ENCODE data around the gene SPAAR.

DNA sequence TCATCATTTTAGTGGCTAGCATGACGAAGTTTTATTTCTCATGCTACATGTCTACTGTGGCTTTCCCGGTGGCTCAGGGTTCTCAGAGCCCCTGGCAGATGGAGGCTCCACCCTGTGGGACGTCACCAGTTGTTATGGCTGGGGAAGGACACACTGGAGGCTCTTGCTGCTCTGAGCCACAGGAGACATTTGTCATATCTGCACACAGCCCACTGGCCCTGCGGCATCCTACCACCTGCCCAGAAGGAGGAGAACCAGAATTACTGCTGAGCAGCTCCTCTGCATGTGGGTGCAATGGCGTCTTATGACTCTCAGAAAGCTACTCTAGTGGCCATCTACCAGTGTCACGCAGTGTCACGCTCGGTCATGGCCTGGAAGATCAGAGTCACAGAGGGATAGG is 45.7 kb upstream of the SPAAR start:
- no peak for TF ChIP-seq EZH2 (IDR thresholded peaks at IDR 0.05; ENCODE audit: borderline replicate concordance, low read depth, low read length, poor library complexity, severe bottlenecking)
- TF ChIP-seq, protein P1, sequence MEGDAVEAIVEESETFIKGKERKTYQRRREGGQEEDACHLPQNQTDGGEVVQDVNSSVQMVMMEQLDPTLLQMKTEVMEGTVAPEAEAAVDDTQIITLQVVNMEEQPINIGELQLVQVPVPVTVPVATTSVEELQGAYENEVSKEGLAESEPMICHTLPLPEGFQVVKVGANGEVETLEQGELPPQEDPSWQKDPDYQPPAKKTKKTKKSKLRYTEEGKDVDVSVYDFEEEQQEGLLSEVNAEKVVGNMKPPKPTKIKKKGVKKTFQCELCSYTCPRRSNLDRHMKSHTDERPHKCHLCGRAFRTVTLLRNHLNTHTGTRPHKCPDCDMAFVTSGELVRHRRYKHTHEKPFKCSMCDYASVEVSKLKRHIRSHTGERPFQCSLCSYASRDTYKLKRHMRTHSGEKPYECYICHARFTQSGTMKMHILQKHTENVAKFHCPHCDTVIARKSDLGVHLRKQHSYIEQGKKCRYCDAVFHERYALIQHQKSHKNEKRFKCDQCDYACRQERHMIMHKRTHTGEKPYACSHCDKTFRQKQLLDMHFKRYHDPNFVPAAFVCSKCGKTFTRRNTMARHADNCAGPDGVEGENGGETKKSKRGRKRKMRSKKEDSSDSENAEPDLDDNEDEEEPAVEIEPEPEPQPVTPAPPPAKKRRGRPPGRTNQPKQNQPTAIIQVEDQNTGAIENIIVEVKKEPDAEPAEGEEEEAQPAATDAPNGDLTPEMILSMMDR (conservative IDR thresholded peaks at IDR 0.05; ENCODE audit: low read depth, low read length): no peak

All from A673 (cell line).